ENCODE results near the gene DIDO1. TPM values are rescaled to one million over a fixed set of nuclear protein-coding genes. Genes with fewer than 3 reads are reported as not detected.

Gene DIDO1
- total and polyA plus RNA-seq, 2 of the 13 experiments (the other 11 are each of a cell fraction or from before 2014, with no cell fraction given): 75.0 to 75.1 TPM

- Histone ChIP-seq H3K9me3 (ENCODE audit: low read length) (no peaks in the 10 kb centered on the region), H2AFZ (ENCODE audit: low read length) (no peak overlapping the region), H4K20me1 (ENCODE audit: insufficient read depth, low read length) (peaks cover 47% of the 10 kb centered on the region; the same call in 1 of the 2 replicates), H3K9ac (ENCODE audit: insufficient read depth, low read depth, low read length) (no peak overlapping the region), H3K79me2 (ENCODE audit: insufficient read depth, low read length) (no peaks in the 10 kb centered on the region), H3K27me3 (ENCODE audit: control insufficient read depth in 1 of 2, insufficient read depth in 2 of 2, low read length in 2 of 2) (peaks cover 9 to 26% of the 10 kb centered on the region in 2 experiments; a peak in 4 of 5 replicates), H3K4me1 (ENCODE audit: insufficient read depth, low read length) (peaks cover 45% of the 10 kb centered on the region), H3K36me3 (replicated peaks in 1 of 2; ENCODE audit: control insufficient read depth in 1 of 2, insufficient read depth in 2 of 2, low read length in 2 of 2) (peaks cover 31 to 32% of the 10 kb centered on the region in 2 experiments), H3K27ac (ENCODE audit: extremely low read length, insufficient read depth, low read length) (peak overlapping the region; percentile 2), H3K4me3 (replicated peaks in 1 of 3; ENCODE audit: insufficient read depth in 1 of 3, low read depth in 2 of 3, low read length in 3 of 3) (no peak overlapping the region), H3K4me2 (ENCODE audit: low read depth, low read length) (no peak overlapping the region)
- no TSS peak for BruUV-seq (replicated peaks)
- ChIA-PET CTCF (ENCODE audit: low intra/inter-chr PET ratio, low total read pairs) (no interaction called here), POLR2A (interaction anchor here (1.0 to 2.8 kb wide), 2 partner anchors 20 to 31 kb away, joined by 3 to 20 read pairs; partner anchors contain the start of gene GID8)
- intact Hi-C loops (cut with micrococcal nuclease; ENCODE audit: unreplicated experiment) (no loop called here), in situ Hi-C loops (cut with HindIII; ENCODE audit: extremely low pct_ligation_motif_present, low pct_unique_long_range_greater_than_20kb) (no loop called here)
- peak; percentile 71 for FAIRE-seq
- 47% methylated on average over 21 of the region's 21 CpGs for WGBS (ENCODE audit: low lambda C conversion rate)
- no peak for DNase-seq (ENCODE audit: low spot score)
- ATAC-seq: no peak
- no peak for TF ChIP-seq ZNF83 (CRISPR knock-in tag; IDR thresholded peaks at IDR 0.05; ENCODE audit: borderline replicate concordance)
- TF ChIP-seq ZNF496 (CRISPR knock-in tag; IDR thresholded peaks at IDR 0.05; ENCODE audit: insufficient replicate concordance): no peak
- TF ChIP-seq PCBP2 (optimal IDR thresholded peaks at IDR 0.05; ENCODE audit: low read depth, low read length, poor library complexity, severe bottlenecking): no peak
- no peak for TF ChIP-seq LBX2 (CRISPR knock-in tag; IDR thresholded peaks at IDR 0.05; ENCODE audit: borderline replicate concordance)
- TF ChIP-seq SNAPC5 (CRISPR knock-in tag; IDR thresholded peaks at IDR 0.05; ENCODE audit: borderline replicate concordance): no peak
- no peak; the same call in 1 of the 2 replicates for TF ChIP-seq BATF2 (CRISPR knock-in tag; IDR thresholded peaks at IDR 0.05)
- TF ChIP-seq GABPA (IDR thresholded peaks at IDR 0.05; ENCODE audit: low read depth, low read length): no peak
- TF ChIP-seq GABPA (CRISPR knock-in tag; IDR thresholded peaks at IDR 0.05; ENCODE audit: low read depth): 0 out of 2 replicates have a peak, but pooled peaks have one; percentile 14
- TF ChIP-seq CREB1 (IDR thresholded peaks at IDR 0.05): no peak
- no peak for TF ChIP-seq CREB1 (CRISPR knock-in tag; IDR thresholded peaks at IDR 0.05)
- no peak for TF ChIP-seq RERE (CRISPR knock-in tag; IDR thresholded peaks at IDR 0.05; ENCODE audit: low read depth)
- TF ChIP-seq ZBTB10 (CRISPR knock-in tag; IDR thresholded peaks at IDR 0.05; ENCODE audit: borderline replicate concordance): peak; percentile 89; the same call in 1 of the 2 replicates
- TF ChIP-seq BRD4 (CRISPR knock-in tag; IDR thresholded peaks at IDR 0.05): no peak
- TF ChIP-seq TBX3 (IDR thresholded peaks at IDR 0.05; ENCODE audit: borderline replicate concordance): no peak
Measured at GRCh38 chr20:62968378-62969178, 42.3 kb upstream of the DIDO1 start.

Data from HepG2 (cell line).